Motor neuron (in vitro differentiated cells): ENCODE data around the gene VPS51. TPM values are rescaled to one million over a fixed set of nuclear protein-coding genes. Genes with fewer than 3 reads are reported as not detected.
A peak's percentile ranks its signal among the peaks of the same experiment; 100 is the strongest.

Source experiments
- ATAC-seq, 8 experiments: fragments of 200-7000 bp; cut with Tn5 transposase; replicated peaks in 6 of 8; 2 replicates each; pipeline ENCODE4 v1.8.0; 2021; ENCODE audit warnings: mild to moderate bottlenecking in 8 of 8, moderate library complexity in 8 of 8
- H3K27ac ChIP-seq, 2 donors: fragments of 250-450 bp; sonication (Bioruptor Pico); 2 replicates each; pipeline ENCODE4 v1.9.0; 2021; ENCODE audit warnings: antibody characterized with exemption in 2 of 2, mild to moderate bottlenecking in 2 of 2, moderate library complexity in 1 of 2
- H3K4me1 ChIP-seq, 2 donors: fragments of 250-450 bp; sonication (Bioruptor Pico); replicated peaks in 1 of 2; 2 replicates each; pipeline ENCODE4 v1.6.1; 2021; ENCODE audit warnings: antibody characterized with exemption in 2 of 2, mild to moderate bottlenecking in 2 of 2, moderate library complexity in 1 of 2
- H3K4me3 ChIP-seq, 5 donors: fragments of 250-450 bp; sonication (Bioruptor Pico); 2 replicates each; pipeline ENCODE4 v1.9.0; 2021; ENCODE audit warnings: antibody characterized with exemption in 5 of 5, mild to moderate bottlenecking in 5 of 5, moderate library complexity in 4 of 5
- WGBS, 10 experiments: fragments of 450-650 bp; shearing (Covaris generic); methylation state at CpG; one replicate each; pipeline ENCODE4 v1.0.0; 2022; 5-methylcytosine and 5-hydroxymethylcytosine counted together
- in situ Hi-C, 9 experiments: fragments of 400-800 bp; cut with MboI; loops; one replicate each; pipeline ENCODE4 v1.15.0; 2021; ENCODE audit warnings: low sequenced_read_pairs in 9 of 9, low pct_unique_long_range_greater_than_20kb in 2 of 9; ENCODE audit not compliant: unreplicated experiment in 9 of 9
- total RNA-seq, 8 experiments: library from RNA; unstranded; fragments of 300-600 nt; gene quantifications; 2 replicates each; pipeline versions ENCODE4 v1.2.3 to v1.2.4, GENCODE V29; 2022

VPS51 gene
- total RNA-seq, 8 experiments from 2014 or later, result 58.3 to 137 (median 89.5) TPM

DNA sequence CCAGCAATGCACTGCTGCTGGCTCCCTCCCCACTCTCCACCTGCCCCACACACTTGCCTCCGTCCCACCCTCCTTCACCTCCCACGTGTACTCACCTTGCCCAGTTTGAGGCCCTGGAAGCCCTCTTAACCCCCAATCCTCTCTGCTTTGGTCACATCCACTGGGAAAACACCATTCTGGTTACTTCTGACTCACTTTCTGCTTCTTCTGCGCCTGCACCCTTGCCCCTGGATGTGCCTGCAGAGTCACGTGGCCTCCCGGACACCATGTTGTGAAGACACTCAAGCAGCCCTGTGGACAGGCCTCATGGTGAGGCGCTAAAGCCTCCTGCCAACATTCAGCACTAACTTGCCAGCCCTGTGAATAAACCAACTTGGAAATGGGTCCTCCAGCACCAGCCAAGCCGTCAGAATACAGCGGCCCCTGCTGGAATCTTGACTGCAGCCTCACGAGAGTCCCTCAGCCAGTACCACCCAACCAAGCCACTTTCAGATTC lies 35.1 kb upstream of the VPS51 start:
- Histone ChIP-seq H3K4me1 (no peaks in the 10 kb centered on the region), H3K27ac (no peak overlapping the region), H3K4me3 (no peak overlapping the region)
- WGBS, 10 experiments, result 33 to 71% (median 52%) methylated on average over 3 to 7 of the region's 9 CpGs; no CpG with 5 or more reads in 6 of the 10 experiments
- peak in 4 of 8 experiments; percentile 11 to 80 (median 64) for ATAC-seq
- in situ Hi-C loops, result no loop called here

DNA sequence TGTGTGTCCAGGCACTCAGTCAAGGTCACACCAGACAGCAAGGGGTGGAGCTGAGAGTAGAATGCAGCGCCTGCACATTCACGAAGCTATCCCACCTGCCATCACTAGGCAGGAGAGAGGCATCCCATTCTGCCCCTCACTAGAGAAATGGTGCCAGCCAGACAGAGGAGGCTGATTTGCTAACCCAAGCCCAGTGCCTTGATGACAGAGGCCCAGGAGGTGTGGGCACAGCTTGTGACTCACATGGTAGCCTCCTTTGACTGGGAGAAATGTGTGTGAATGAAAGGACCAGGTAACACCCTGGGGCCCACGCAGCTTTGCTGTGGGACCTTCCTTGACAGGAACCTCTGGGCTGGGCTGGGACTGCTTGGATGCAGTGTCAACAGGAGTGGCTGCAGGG lies 32.5 kb upstream of the VPS51 start:
- no peak for ATAC-seq
- 60 to 100% (median 61%) methylated on average over 1 to 2 of the region's 3 CpGs; no CpG with 5 or more reads in 6 of the 10 experiments for WGBS, 10 experiments
- no peak overlapping the region for H3K27ac ChIP-seq

DNA sequence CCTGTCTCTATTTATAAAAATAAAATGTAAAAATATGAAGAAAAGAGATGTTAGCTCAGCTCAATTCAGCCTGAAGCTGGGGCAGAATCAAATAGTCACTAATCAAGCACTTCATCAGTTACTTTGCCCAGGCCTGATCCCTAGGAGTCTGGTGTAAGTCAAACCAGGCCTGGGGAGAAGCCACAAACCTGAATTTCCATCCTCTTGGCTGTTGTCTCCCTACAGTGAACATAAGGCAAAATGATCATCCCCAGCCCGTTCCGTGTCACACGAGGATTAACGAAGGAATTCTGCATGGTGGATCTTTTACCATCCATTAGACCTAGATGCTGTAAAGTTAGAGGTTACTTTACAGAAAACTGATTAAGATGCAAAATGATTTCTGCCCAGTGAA lies 31.2 kb upstream of the VPS51 start:
- Histone ChIP-seq H3K4me3 (no peak overlapping the region), H3K4me1 (peaks cover 5 to 7% of the 10 kb centered on the region in 2 donors), H3K27ac (no peak overlapping the region)
- in situ Hi-C loops, result no loop called here
- no peak for ATAC-seq
- 50 to 100% (median 76%) methylated on average over 3 to 4 of the region's 4 CpGs; no CpG with 5 or more reads in 4 of the 10 experiments for WGBS, 10 experiments

More for the DNA sequence above, 32.5 kb upstream of the VPS51 start:
- in situ Hi-C loops, result no loop called here
- peaks cover 5 to 7% of the 10 kb centered on the region in 2 donors for H3K4me1 ChIP-seq
- no peak overlapping the region for H3K4me3 ChIP-seq

DNA sequence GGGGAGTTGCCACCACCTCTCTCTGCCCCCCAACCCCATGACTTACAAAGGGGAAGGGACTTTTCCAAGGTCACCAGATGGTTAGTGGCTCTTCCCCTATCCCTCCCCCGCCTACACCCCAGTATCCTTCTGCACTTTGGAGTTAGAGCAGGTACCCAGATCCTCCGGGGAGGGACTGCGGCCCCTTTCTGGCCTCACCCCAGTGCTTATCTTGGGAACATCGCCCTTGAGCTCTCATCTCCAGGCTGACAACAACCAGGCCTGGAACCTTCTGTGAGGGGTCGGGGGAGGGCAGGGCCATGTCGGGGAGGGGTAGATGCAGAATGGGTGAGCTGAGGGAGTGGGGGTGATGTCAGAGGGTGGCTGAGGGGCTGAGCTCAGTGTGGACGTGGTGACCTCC lies 30.2 kb upstream of the VPS51 start:
- Histone ChIP-seq H3K4me3 (no peak overlapping the region), H3K4me1 (peaks cover 5 to 7% of the 10 kb centered on the region in 2 donors), H3K27ac (no peak overlapping the region)
- no peak for ATAC-seq
- WGBS, 10 experiments, result no CpG with 5 or more reads among the region's 7 CpGs
- in situ Hi-C loops, result no loop called here

DNA sequence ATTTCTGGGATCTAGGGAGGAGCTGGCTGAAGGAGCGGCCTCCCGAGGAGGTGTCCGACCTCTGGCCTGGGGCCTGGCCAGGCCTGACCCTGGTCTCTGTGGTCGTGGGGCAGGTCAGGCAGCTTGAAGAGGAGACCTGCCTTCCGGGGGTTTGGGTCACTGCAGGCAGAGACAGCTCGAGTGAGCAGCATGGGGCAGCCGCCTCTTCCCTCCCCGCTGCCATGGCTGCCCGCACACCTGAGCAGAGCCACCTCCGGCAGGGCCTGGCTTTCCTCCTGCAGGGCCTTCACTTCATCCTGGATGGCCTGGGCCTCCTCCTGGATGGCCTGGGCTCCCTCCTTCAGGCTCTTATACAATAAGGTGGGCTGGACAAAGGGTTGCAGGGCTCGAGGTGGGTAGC lies 29.7 kb upstream of the VPS51 start:
- ATAC-seq, result peak in 2 of 8 experiments; percentile 3 to 11
- Histone ChIP-seq H3K27ac (no peak overlapping the region), H3K4me3 (no peak overlapping the region), H3K4me1 (peaks cover 5 to 7% of the 10 kb centered on the region in 2 donors)
- 57 to 83% (median 80%) methylated on average over 1 to 3 of the region's 11 CpGs; no CpG with 5 or more reads in 6 of the 10 experiments for WGBS, 10 experiments
- in situ Hi-C loops, result no loop called here

DNA sequence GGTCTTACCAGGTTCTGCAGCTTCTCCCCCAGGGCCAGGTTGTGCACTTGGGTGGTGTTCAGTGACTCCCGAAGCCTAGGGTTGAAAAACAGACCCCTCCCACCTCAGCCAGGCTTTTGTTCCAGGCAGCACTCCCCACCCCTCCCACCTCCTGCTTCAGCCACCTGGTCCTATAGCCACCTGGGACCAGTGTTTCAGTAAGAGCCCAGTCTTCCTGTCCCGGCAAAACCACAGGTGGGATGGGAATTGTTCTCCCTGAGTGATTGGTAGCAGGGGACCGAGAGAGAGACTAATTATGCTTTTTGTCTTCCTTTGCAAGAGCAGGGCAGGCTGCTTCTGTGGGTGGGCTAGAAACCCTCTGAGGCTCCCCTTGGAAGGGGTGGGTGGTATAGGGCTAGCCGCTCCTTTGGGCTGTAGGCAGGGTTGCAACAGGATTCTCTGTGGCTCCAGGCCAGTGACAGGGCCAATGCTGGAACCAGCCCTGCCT lies 29.2 kb upstream of the VPS51 start:
- WGBS, 10 experiments, result 20 to 83% (median 41%) methylated on average over 1 to 3 of the region's 4 CpGs; no CpG with 5 or more reads in 6 of the 10 experiments
- H3K27ac ChIP-seq, result no peak overlapping the region
- no peak overlapping the region for H3K4me3 ChIP-seq
- ATAC-seq, result peak in 3 of 8 experiments; percentile 9 to 40 (median 18)
- peaks cover 5 to 7% of the 10 kb centered on the region in 2 donors for H3K4me1 ChIP-seq
- in situ Hi-C loops, result no loop called here

DNA sequence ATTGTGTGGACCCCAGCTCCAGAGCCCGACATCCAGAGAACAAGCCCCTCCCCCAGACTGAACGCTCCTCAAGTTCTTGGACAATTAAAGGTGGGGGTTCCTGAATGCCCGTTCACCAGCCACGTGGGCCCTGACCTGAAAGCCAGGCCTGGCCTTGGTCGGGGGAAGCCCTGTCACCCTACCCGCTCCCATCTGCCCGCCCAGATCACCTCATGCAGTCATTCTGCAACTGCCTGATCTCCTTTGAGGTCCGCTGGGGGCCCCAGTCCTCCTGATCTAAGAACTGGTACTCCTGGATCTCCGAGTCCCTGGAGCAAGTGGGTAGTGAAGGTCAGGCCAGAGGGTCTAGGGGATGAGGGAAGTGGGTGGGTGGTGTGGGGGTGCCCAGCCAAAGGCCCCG lies 28.6 kb upstream of the VPS51 start:
- Histone ChIP-seq H3K4me3 (no peak overlapping the region), H3K4me1 (peaks cover 5 to 7% of the 10 kb centered on the region in 2 donors), H3K27ac (no peak overlapping the region)
- in situ Hi-C loops, result no loop called here
- no peak for ATAC-seq
- 53 to 90% (median 53%) methylated on average over 2 to 6 of the region's 10 CpGs; no CpG with 5 or more reads in 7 of the 10 experiments for WGBS, 10 experiments

DNA sequence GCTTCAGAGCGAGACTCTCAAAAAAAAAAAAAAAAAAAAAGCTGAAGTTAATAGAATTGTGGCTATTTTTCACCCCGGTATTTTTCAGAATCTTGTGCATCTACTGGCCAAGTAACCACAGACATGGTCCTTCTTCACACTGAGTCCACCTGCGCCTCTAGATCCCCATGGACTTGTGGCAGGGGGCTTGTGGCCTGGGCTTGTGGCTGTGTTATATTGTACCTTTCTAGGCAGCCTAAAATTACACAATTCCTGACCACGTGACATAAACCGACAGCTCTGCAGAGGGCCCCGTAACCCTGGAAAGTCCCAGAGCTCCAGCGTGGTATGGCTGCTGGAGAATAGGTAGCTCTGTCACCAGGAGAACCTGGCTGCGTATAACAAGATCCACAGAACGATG lies 26.8 kb upstream of the VPS51 start:
- no peak overlapping the region for H3K27ac ChIP-seq
- no peak for ATAC-seq
- in situ Hi-C loops, result no loop called here
- H3K4me1 ChIP-seq, result peaks cover 5 to 7% of the 10 kb centered on the region in 2 donors
- H3K4me3 ChIP-seq, result no peak overlapping the region
- WGBS, 10 experiments, result 40 to 93% (median 73%) methylated on average over 3 to 7 of the region's 9 CpGs; no CpG with 5 or more reads in 2 of the 10 experiments

DNA sequence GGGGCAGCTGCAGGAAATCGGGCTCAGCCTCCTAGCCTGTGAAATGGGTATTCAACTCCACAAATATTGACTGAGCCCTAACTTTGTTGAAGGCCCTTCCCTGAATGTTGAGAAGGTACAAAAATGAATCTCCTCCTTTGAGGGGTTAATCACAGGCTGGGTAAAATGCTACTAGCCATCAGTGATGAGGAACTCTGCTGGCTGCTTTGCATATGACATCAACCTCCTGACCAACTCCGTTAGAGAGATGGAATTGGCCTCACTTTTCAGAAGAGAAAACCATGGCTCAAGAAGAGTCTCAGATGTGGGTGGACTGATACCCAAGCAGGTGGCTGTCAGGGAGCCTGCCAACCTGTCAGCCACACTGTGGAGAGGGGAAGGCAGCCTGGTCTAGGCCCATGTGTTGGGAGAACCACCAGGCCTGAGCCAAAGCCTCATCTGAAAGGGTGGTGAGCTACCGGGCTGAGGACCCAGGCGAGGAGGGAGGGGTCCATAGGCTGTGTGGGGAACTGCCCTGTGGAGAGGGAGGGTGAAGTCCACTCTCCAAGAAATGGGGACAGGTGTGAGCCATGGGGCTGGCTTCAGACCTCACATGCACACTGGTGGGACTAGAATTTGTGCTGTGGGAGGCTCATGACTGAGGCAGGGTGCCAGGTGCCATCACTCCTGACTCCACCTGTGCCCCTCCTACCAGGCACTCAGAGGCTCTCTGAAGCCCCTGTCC lies 23.9 kb upstream of the VPS51 start:
- peak in 1 of 8 experiments; percentile 15 for ATAC-seq

DNA sequence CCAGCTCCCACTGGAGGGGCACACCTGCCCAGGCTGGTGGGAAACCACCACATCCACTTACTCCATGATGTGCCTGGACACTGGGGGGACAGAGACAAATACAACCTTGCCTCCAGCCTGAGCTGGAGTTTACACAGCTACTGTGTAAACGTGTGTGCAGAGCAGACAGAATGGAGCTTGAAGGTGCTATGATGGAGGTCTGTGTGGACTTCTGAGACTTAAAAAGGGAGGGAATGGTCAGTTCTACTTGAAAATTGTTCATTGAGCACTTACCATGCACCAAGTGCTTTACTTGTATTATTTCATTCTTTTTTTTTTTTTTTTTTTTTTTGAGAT lies 23.4 kb upstream of the VPS51 start:
- no peak overlapping the region for H3K4me3 ChIP-seq
- peak in 1 of 8 experiments; percentile 37 for ATAC-seq
- WGBS, 10 experiments, result 25 to 33% methylated on average over 1 of the region's 1 CpG; no CpG with 5 or more reads in 8 of the 10 experiments
- H3K27ac ChIP-seq, result no peak overlapping the region
- no peaks in the 10 kb centered on the region for H3K4me1 ChIP-seq
- in situ Hi-C loops, result no loop called here

More for the DNA sequence above, 23.9 kb upstream of the VPS51 start:
- Histone ChIP-seq H3K4me1 (peaks cover 1 to 2% of the 10 kb centered on the region in 2 donors), H3K27ac (no peak overlapping the region), H3K4me3 (no peak overlapping the region)
- in situ Hi-C loops, result no loop called here
- WGBS, 10 experiments, result 40 to 79% (median 41%) methylated on average over 1 to 3 of the region's 4 CpGs; no CpG with 5 or more reads in 5 of the 10 experiments

DNA sequence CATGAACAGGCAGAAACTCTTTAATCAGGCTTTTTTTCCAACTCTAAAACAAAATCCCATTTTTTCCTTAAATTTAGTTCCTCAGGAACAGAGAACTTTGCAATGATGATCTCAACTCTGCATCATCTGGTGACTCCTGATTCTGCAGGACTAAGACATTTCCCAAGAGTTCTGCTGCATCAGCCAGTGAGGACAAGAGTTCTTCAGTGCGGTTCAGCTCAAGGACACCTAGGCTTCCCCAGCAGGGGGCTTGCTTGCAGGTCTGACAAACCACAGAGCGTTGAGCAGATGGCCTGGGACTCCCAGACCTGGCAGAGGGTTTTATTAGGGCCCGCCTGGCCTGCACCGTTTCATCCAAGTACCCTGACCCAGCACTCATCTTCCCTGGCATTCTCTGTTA lies 18.6 kb upstream of the VPS51 start:
- Histone ChIP-seq H3K4me3 (no peak overlapping the region), H3K27ac (no peak overlapping the region), H3K4me1 (no peaks in the 10 kb centered on the region)
- in situ Hi-C loops, result no loop called here
- WGBS, 10 experiments, result 60 to 100% (median 88%) methylated on average over 1 of the region's 4 CpGs; no CpG with 5 or more reads in 7 of the 10 experiments
- peak in 5 of 8 experiments; percentile 7 to 46 (median 29) for ATAC-seq

DNA sequence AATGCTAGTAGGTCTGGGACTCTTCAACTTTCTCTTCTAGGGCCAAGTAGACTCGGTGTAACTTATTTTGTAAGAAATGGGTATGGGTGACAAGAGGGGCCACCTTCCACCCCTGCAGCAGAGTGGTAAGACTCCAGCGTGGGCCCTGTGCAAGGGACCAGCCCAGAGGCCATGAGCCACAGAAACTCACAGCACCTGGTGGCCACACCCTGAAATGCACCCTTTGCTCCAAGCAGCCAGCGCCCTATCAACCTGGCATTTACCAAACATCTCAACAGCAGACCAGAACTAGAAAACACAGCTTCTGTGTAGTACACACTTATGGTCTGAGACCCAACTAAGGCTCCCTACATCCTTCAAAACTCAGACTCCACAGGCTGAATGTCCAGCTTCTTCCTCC lies 17.9 kb upstream of the VPS51 start:
- no peak overlapping the region for H3K4me3 ChIP-seq
- H3K27ac ChIP-seq, result no peak overlapping the region
- in situ Hi-C loops, result no loop called here
- ATAC-seq, result peak in 7 of 8 experiments; percentile 13 to 87 (median 38)
- WGBS, 10 experiments, result 0 to 89% (median 70%) methylated on average over 1 to 3 of the region's 3 CpGs; no CpG with 5 or more reads in 3 of the 10 experiments
- no peaks in the 10 kb centered on the region for H3K4me1 ChIP-seq

DNA sequence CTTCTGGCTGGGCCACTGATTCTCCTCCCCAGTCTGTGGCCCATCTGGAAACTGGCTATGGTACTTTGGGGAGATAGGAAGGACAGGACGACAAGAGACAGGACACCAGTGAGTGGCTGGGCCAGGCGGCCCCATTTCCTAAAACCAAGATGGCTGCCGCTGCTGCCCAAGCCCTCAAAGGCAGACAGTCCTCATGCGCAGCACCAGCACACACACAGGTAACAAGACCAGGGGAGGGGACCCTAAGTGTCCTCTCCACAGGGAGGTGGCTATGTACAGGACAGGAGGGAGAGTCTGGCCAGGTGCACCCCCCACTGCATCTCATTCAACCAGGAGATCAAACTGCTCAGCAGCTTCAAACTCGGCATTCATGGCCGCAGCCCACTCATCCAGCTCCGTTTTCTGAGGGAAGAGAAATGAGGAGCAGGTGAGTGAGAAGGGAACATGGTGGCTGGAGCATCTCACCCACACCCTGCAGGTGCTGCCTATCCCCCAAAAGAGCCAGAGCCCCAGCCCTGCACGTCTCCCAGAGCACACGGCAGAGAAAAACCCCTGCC lies 17.1 kb upstream of the VPS51 start:
- Histone ChIP-seq H3K4me3 (no peak overlapping the region), H3K27ac (no peak overlapping the region), H3K4me1 (no peaks in the 10 kb centered on the region)
- ATAC-seq, result no peak
- in situ Hi-C loops, result no loop called here
- 80 to 100% (median 93%) methylated on average over 1 to 4 of the region's 9 CpGs; no CpG with 5 or more reads in 5 of the 10 experiments for WGBS, 10 experiments
